ENCODE data around the gene HOXD10.

HOXD10 gene

GRCh38 chr2:176136374-176137251 is 20.0 kb downstream of the HOXD10 start:
- DNase-seq (ENCODE audit: low read depth) = no peak

GRCh38 chr2:176137252-176137580 is 20.6 kb downstream of the HOXD10 start:
- no peak for DNase-seq (ENCODE audit: low read depth)

GRCh38 chr2:176137906-176138305 is 21.3 kb downstream of the HOXD10 start:
- DNase-seq (ENCODE audit: low read depth) = no peak

GRCh38 chr2:176138526-176138922 is 21.9 kb downstream of the HOXD10 start:
- no peak for DNase-seq (ENCODE audit: low read depth)

- no peak for DNase-seq (ENCODE audit: low read depth)
These were observed 22.5 kb downstream of the HOXD10 start for GRCh38 chr2:176138923-176139660.

- no peak for DNase-seq (ENCODE audit: low read depth)
These were observed 23.3 kb downstream of the HOXD10 start for GRCh38 chr2:176139661-176140512.

GRCh38 chr2:176140513-176141317 is 24.1 kb downstream of the HOXD10 start:
- peak; percentile 72 for DNase-seq (ENCODE audit: low read depth)

GRCh38 chr2:176142281-176142680 is 25.7 kb downstream of the HOXD10 start:
- no peak for DNase-seq (ENCODE audit: low read depth)

GRCh38 chr2:176145085-176145969 is 28.7 kb downstream of the HOXD10 start:
- DNase-seq (ENCODE audit: low read depth) = no peak

- no peak for DNase-seq (ENCODE audit: low read depth)
These were observed 29.5 kb downstream of the HOXD10 start for GRCh38 chr2:176146101-176146500.

- DNase-seq (ENCODE audit: low read depth) = no peak
These were observed 30.1 kb downstream of the HOXD10 start for GRCh38 chr2:176146645-176147044.

- no peak for DNase-seq (ENCODE audit: low read depth)
These were observed 30.7 kb downstream of the HOXD10 start for GRCh38 chr2:176147210-176147799.

- no peak for DNase-seq (ENCODE audit: low read depth)
These were observed 31.4 kb downstream of the HOXD10 start for GRCh38 chr2:176147800-176148496.

- no peak for DNase-seq (ENCODE audit: low read depth)
These were observed 32.3 kb downstream of the HOXD10 start for GRCh38 chr2:176148751-176149421.

GRCh38 chr2:176149481-176149938 is 32.9 kb downstream of the HOXD10 start:
- DNase-seq (ENCODE audit: low read depth) = no peak

- no peak for DNase-seq (ENCODE audit: low read depth)
These were observed 33.5 kb downstream of the HOXD10 start for GRCh38 chr2:176149939-176150583.

- DNase-seq (ENCODE audit: low read depth) = no peak
These were observed 34.2 kb downstream of the HOXD10 start for GRCh38 chr2:176150584-176151441.
